Left ventricle myocardium inferior (tissue), 1 donor: Measurements from ENCODE around the gene MADCAM1. TPM values are rescaled to one million over a fixed set of nuclear protein-coding genes. Genes with fewer than 3 reads are reported as not detected.

Experiments used
- DNase-seq: peaks from one replicate; pipeline ENCODE4 v3.0.0-alpha.2; 2020
- H3K27ac ChIP-seq: fragments of 200-600 bp; replicated peaks from 2 replicates; pipeline ENCODE4 v1.8.0; 2021
- H3K27me3 ChIP-seq: fragments of 200-600 bp; 2 replicates; pipeline ENCODE4 v1.8.0; 2021; ENCODE audit warnings: low read depth
- H3K36me3 ChIP-seq: fragments of 200-600 bp; 2 replicates; pipeline ENCODE4 v1.8.0; 2021
- H3K4me1 ChIP-seq: fragments of 200-600 bp; 2 replicates; pipeline ENCODE4 v1.8.0; 2021
- H3K4me3 ChIP-seq: fragments of 200-600 bp; 2 replicates; pipeline ENCODE4 v1.8.0; 2021; ENCODE audit warnings: mild to moderate bottlenecking, moderate library complexity
- H3K9me3 ChIP-seq: fragments of 200-600 bp; replicated peaks from 2 replicates; pipeline ENCODE4 v1.8.0; 2021
- intact Hi-C: fragments of 100-400 bp; cut with micrococcal nuclease; formaldehyde crosslinking; loops from one replicate; pipeline ENCODE4 v1.11.0; 2022
- total RNA-seq: library from RNA; stranded (reverse); fragmentation: NEBNext Ultra II Directional; extraction: Animal tissue kit (Norgen Biotek cat#: 25700); gene quantifications from one replicate; pipeline ENCODE4 v1.2.1, GENCODE V29; 2021
- TF ChIP-seq, protein P1 (sequence below): fragments of 200-600 bp; IDR thresholded peaks from 2 replicates; pipeline ENCODE4 v1.8.0; 2021; ENCODE audit warnings: antibody characterized with exemption, mild to moderate bottlenecking, borderline replicate concordance
- donor health status: DM: no; HTN: yes; CAD: no; lungs with severe emphysema.

Gene MADCAM1
- total RNA-seq, 1 donor from 2014 or later, result 0.22 TPM

DNA sequence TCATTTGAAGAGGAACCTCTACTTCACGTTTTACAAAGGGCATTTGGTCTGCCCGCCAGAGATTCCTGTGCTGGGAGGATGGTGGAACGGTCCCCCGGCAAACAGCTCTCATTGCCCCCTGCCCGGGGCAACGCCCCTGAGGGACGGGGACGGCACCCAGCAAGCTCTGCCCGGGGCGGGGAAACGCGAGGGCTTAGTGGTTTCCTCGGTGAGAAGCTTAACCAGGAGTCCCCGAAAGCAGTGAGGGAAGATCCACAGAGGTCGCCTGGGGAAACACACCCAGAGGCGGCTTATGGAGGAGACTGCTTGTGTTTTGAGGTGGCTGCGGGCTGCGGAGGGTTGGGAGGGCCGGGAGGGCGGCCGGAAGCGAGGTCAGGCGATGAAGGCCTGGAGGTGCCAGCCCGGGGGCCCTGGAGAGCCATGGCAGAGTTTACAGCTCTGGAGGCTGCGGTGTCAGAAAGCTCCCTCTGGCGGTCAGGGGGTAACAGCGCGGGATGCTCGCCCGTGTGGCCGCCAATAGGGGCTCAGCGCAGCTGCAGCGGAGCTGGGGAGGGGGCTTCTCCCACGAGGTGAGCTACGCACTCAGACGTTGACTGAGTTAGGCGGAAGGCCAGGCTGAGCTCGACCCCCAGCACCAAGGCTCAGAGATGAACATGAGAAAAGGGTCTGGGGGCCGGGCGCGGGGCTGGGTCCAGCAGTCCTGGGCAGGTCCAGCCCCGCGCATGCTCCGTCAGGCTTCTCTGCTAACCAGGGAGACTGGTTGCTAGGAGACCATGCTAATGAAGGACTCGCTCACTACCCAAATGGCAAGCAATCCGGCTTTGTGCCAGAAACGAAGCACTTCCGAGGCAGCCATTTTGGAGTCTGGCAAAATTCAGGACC is 10.4 kb downstream of the MADCAM1 start:
- intact Hi-C loops, result no loop called here
- Histone ChIP-seq H3K4me1 (peaks cover 40% of the 10 kb centered on the region), H3K36me3 (peaks cover 5% of the 10 kb centered on the region), H3K27ac (peak overlapping the region; percentile 94), H3K27me3 (no peaks in the 10 kb centered on the region), H3K4me3 (peak overlapping the region; percentile 85), H3K9me3 (no peaks in the 10 kb centered on the region)
- peak; percentile 96 for DNase-seq
- TF ChIP-seq, protein P1, sequence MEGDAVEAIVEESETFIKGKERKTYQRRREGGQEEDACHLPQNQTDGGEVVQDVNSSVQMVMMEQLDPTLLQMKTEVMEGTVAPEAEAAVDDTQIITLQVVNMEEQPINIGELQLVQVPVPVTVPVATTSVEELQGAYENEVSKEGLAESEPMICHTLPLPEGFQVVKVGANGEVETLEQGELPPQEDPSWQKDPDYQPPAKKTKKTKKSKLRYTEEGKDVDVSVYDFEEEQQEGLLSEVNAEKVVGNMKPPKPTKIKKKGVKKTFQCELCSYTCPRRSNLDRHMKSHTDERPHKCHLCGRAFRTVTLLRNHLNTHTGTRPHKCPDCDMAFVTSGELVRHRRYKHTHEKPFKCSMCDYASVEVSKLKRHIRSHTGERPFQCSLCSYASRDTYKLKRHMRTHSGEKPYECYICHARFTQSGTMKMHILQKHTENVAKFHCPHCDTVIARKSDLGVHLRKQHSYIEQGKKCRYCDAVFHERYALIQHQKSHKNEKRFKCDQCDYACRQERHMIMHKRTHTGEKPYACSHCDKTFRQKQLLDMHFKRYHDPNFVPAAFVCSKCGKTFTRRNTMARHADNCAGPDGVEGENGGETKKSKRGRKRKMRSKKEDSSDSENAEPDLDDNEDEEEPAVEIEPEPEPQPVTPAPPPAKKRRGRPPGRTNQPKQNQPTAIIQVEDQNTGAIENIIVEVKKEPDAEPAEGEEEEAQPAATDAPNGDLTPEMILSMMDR, result peak; percentile 99

DNA sequence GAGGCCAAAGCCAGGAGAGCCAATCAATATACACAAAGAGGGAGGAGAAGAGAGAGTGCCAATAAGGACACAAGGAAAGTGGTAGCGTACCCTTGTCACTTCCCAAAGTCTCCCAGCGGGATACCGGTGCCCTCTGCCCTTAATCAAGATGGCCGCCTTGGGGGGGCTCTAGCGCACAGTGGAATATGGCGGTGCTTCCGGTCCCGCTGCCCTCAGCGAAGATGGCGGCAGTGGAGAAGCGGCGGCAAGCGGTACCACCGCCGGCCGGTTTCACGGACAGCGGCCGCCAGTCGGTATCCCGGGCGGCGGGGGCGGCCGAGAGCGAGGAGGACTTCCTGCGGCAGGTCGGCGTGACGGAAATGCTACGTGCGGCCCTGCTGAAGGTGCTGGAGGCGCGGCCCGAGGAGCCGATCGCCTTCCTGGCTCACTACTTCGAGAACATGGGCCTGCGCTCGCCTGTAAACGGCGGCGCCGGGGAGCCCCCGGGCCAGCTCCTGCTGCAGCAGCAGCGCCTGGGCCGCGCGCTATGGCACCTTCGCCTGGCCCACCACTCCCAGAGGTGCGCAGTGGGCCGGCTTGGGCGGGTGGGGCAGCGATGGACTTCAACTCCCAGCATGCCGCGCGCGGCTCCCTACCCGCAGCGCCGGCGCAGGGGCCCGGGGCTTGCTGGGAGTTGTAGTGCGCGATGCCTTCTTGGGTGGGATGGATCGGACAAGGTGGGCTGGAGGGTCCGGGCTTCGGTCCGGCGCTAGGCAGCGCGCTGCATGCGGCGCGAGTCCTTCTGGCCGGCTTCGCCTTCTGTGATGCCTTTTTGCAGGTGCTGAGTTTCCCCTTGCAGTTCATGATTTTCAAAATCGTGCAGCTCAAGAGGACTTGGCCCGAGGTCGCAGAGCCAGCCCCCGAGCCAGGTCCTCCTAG is 11.3 kb downstream of the MADCAM1 start, which contains the start of gene TPGS1:
Gene TPGS1 (plus strand): TSS at position 212 of the 918 bp plus-strand sequence. CDS start 10 bp downstream, at position 222.
- H3K4me1 ChIP-seq, result peaks cover 40% of the 10 kb centered on the region
- intact Hi-C loops, result no loop called here
- TF ChIP-seq, protein P1, result no peak
- H3K27me3 ChIP-seq, result no peaks in the 10 kb centered on the region
- no peaks in the 10 kb centered on the region for H3K9me3 ChIP-seq
- peak within 1 kb of the TSS; percentile 94 for H3K27ac ChIP-seq
- peak within 1 kb of the TSS; percentile 85 for H3K4me3 ChIP-seq
- peaks cover 5% of the 10 kb centered on the region for H3K36me3 ChIP-seq
- peak; percentile 92 for DNase-seq

- TF ChIP-seq, protein P1, result no peak
- intact Hi-C loops, result no loop called here
- peaks cover 40% of the 10 kb centered on the region for H3K4me1 ChIP-seq
- H3K9me3 ChIP-seq, result no peaks in the 10 kb centered on the region
- no peak for DNase-seq
- H3K27ac ChIP-seq, result no peak overlapping the region
- H3K36me3 ChIP-seq, result peaks cover 5% of the 10 kb centered on the region
- peak overlapping the region; percentile 85 for H3K4me3 ChIP-seq
- no peaks in the 10 kb centered on the region for H3K27me3 ChIP-seq
Measured at GRCh38 chr19:508204-509150, 12.2 kb downstream of the MADCAM1 start.

- intact Hi-C loops, result no loop called here
- Histone ChIP-seq H3K36me3 (peaks cover 5% of the 10 kb centered on the region), H3K4me3 (peak overlapping the region; percentile 38), H3K4me1 (peaks cover 40% of the 10 kb centered on the region), H3K27me3 (no peaks in the 10 kb centered on the region), H3K27ac (peak overlapping the region; percentile 74), H3K9me3 (no peaks in the 10 kb centered on the region)
- TF ChIP-seq, protein P1, result peak; percentile 89
- peak; percentile 71 for DNase-seq
Measured at GRCh38 chr19:510606-511100, 14.4 kb downstream of the MADCAM1 start.
